Measurements from ENCODE around the gene SF3A1.

DNA sequence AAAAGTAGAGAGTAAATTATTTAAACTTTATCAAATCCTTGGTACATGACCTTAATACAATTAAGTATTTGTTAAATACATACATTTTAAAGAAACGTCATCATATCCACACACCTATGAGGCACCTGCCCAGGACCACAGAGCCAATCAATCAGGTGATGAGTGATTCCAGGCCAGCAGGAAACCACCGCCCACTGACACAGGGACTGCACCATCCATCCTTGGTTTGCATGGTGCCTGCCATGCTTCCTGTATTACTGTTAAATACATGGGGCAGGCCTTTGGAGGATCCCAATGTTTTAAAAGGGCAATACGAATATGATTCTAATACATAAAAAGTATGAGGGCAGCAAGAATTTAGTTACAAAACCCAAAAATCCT is 23.0 kb downstream of the SF3A1 start:
- TF ChIP-seq, protein P1, sequence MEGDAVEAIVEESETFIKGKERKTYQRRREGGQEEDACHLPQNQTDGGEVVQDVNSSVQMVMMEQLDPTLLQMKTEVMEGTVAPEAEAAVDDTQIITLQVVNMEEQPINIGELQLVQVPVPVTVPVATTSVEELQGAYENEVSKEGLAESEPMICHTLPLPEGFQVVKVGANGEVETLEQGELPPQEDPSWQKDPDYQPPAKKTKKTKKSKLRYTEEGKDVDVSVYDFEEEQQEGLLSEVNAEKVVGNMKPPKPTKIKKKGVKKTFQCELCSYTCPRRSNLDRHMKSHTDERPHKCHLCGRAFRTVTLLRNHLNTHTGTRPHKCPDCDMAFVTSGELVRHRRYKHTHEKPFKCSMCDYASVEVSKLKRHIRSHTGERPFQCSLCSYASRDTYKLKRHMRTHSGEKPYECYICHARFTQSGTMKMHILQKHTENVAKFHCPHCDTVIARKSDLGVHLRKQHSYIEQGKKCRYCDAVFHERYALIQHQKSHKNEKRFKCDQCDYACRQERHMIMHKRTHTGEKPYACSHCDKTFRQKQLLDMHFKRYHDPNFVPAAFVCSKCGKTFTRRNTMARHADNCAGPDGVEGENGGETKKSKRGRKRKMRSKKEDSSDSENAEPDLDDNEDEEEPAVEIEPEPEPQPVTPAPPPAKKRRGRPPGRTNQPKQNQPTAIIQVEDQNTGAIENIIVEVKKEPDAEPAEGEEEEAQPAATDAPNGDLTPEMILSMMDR (conservative IDR thresholded peaks at IDR 0.05 in 1 of 2, IDR thresholded peaks at IDR 0.05 in 1 of 2; ENCODE audit: low read depth in 1 of 2, low read length in 2 of 2), result no peak
- no peak for TF ChIP-seq EZH2 (IDR thresholded peaks at IDR 0.05; ENCODE audit: low read length, missing control alignments)

Data from fibroblast of lung (primary cell).